Sigmoid colon (tissue), 7 donors: ENCODE measurements around the gene POLG. TPM values are rescaled to one million over a fixed set of nuclear protein-coding genes. Genes with fewer than 3 reads are reported as not detected.
A peak's percentile ranks its signal among the peaks of the same experiment; 100 is the strongest.

Experiments
- DNase-seq: peaks from one replicate; pipeline ENCODE4 v3.0.0-alpha.2; 2019
- H3K27ac ChIP-seq, 4 donors: fragments of 200-600 bp; sonication (generic); one replicate each; pipeline ENCODE4 v1.5.1; 2016 to 2019; ENCODE audit warnings: mild to moderate bottlenecking in 1 of 4
- H3K27me3 ChIP-seq, 3 donors: fragments of 200-600 bp; sonication (generic); one replicate each; pipeline ENCODE4 v1.5.1; 2019; ENCODE audit warnings: mild to moderate bottlenecking in 1 of 3
- H3K36me3 ChIP-seq, 4 donors: fragments of 200-600 bp; sonication (generic); one replicate each; pipeline ENCODE4 v1.5.1; 2016 to 2019
- H3K4me1 ChIP-seq, 4 donors: fragments of 200-600 bp; sonication (generic); one replicate each; pipeline ENCODE4 v1.5.1; 2017 to 2019
- H3K4me3 ChIP-seq, 4 donors: fragments of 200-600 bp; sonication (generic); one replicate each; pipeline ENCODE4 v1.5.1; 2017 to 2019; ENCODE audit warnings: mild to moderate bottlenecking in 2 of 4, moderate library complexity in 1 of 4
- H3K9me3 ChIP-seq, 4 donors: fragments of 200-600 bp in 3 of 4; sonication (generic) in 3 of 4; one replicate each; pipeline versions ENCODE4 v1.5.1 to v1.6.1; 2013 to 2019
- EP300 ChIP-seq, 4 donors: sonication (generic); formaldehyde crosslinking; IDR thresholded peaks; one replicate each; pipeline ENCODE4 v1.6.1; 2017; ENCODE audit warnings: antibody characterized with exemption in 4 of 4
- POLR2A ChIP-seq, 2 donors: fragments of 450-650 bp; IDR thresholded peaks; one replicate each; pipeline ENCODE4 v1.6.1; 2016; ENCODE audit warnings: antibody characterized with exemption in 2 of 2, mild to moderate bottlenecking in 2 of 2, moderate library complexity in 2 of 2
- POLR2AphosphoS5 ChIP-seq, 4 donors: sonication (generic); formaldehyde crosslinking; IDR thresholded peaks; one replicate each; pipeline ENCODE4 v1.6.1; 2017; ENCODE audit warnings: antibody characterized with exemption in 4 of 4
- WGBS, 2 donors: extraction: QIAGEN DNeasy Blood & Tissue Kit; methylation state at CpG; one replicate each; pipeline ENCODE4 v1.1.7; 2013; 5-methylcytosine and 5-hydroxymethylcytosine counted together
- intact Hi-C: fragments of 100-400 bp; cut with DNase I; formaldehyde crosslinking; loops from one replicate; pipeline ENCODE4 v1.15.1; 2023
- polyA plus RNA-seq, 3 donors: library from polyadenylated mRNA; stranded (reverse); fragments of 200-250 nt; gene quantifications; one replicate each; pipeline ENCODE4 v1.2.3, GENCODE V29; 2013
- total RNA-seq, 4 donors: library from RNA; depleted of rRNA; stranded (reverse); fragments of >200 nt; gene quantifications; one replicate each; pipeline ENCODE4 v1.1.0, GENCODE V29; 2016
- TF ChIP-seq, protein P1 (sequence below), 4 experiments: fragments of 450-650 bp in 3 of 4; fragments of 200-600 bp in 1 of 4; IDR thresholded peaks; one replicate each; pipeline ENCODE4 v1.5.1; 2016 to 2019; ENCODE audit warnings: antibody characterized with exemption in 4 of 4, mild to moderate bottlenecking in 3 of 4, moderate library complexity in 2 of 4
- donor health status: healthy with polysubstance abuse.
- donor health status: Bipolar disorder and iron deficiency.
- donor health status: healthy.

The POLG gene
- total and polyA plus RNA-seq, 7 donors = 25.2 to 43.4 (median 38.5) TPM

DNA sequence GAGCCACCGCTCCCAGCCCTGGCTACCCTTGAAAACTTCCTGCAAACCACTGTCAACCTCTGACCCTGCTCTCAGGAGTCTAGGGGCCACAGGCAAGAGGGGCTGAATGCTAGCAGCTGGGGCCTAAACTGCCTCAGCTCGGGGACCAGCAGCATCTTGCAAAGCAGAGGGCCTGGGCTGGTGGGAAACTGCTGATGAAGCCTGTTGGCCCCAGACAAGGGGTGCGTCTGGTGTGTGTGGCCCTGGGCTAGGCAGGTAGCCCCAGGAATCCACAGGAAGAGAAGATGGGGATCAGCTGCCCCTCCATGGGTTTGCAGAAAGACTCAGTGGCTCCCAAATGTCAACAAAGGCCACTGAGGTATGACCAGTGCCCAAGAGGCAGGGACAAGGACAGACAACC lies 8.2 kb upstream of the POLG start:
- DNase-seq = no peak
- Histone ChIP-seq H3K9me3 (no peaks in the 10 kb centered on the region), H3K4me3 (no peak overlapping the region), H3K4me1 (no peaks in the 10 kb centered on the region), H3K36me3 (no peaks in the 10 kb centered on the region), H3K27me3 (peaks cover 0 to 27% (median 0%) of the 10 kb centered on the region in 3 donors), H3K27ac (no peak overlapping the region)
- TF ChIP-seq, protein P1, sequence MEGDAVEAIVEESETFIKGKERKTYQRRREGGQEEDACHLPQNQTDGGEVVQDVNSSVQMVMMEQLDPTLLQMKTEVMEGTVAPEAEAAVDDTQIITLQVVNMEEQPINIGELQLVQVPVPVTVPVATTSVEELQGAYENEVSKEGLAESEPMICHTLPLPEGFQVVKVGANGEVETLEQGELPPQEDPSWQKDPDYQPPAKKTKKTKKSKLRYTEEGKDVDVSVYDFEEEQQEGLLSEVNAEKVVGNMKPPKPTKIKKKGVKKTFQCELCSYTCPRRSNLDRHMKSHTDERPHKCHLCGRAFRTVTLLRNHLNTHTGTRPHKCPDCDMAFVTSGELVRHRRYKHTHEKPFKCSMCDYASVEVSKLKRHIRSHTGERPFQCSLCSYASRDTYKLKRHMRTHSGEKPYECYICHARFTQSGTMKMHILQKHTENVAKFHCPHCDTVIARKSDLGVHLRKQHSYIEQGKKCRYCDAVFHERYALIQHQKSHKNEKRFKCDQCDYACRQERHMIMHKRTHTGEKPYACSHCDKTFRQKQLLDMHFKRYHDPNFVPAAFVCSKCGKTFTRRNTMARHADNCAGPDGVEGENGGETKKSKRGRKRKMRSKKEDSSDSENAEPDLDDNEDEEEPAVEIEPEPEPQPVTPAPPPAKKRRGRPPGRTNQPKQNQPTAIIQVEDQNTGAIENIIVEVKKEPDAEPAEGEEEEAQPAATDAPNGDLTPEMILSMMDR (IDR thresholded peaks at IDR 0.05) = no peak
- TF ChIP-seq POLR2AphosphoS5 (IDR thresholded peaks at IDR 0.05) = no peak
- TF ChIP-seq POLR2A (IDR thresholded peaks at IDR 0.05) = no peak
- TF ChIP-seq EP300 (IDR thresholded peaks at IDR 0.05) = no peak
- intact Hi-C loops = no loop called here
- WGBS, 2 donors = 89 to 92% methylated on average over 3 of the region's 3 CpGs

DNA sequence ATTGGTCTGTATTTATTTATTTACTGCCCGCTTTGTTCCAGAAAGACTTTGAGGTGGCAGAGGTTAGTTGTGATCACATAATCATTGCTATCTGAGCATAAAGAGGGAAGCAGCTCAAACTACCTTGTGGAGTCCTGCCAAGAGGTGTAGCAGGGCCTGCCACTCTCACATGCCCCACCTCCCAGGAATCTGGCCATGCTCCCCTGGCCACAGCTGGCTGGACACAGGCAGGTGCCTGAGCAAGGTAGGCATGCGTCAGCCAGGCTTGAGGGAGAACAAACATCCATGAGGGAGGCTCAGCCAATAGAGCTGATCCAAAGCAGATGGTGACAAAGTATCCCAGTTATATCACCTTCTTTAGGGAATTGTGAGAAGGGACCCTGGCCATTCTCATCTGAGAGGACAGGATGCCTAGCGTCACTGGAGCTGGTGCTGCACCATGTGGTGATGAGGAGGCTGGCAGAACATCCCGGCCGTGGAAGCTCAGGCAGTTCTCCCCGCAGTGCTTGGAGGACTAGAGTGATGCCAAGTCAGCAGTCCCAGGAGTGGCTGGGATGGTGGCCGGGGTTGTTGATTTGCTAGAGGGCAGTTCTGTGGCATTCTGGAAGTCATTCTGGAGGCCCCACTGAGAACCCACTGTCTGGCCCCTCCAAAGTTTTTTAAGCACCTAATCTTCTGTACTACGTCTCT lies 6.8 kb upstream of the POLG start:
- no peak overlapping the region for H3K27ac ChIP-seq
- no peak overlapping the region for H3K4me3 ChIP-seq
- WGBS, 2 donors = 45 to 80% methylated on average over 8 of the region's 8 CpGs
- peaks cover 0 to 20% (median 0%) of the 10 kb centered on the region in 3 donors for H3K27me3 ChIP-seq
- H3K36me3 ChIP-seq = no peaks in the 10 kb centered on the region
- DNase-seq = no peak
- H3K4me1 ChIP-seq = no peaks in the 10 kb centered on the region
- intact Hi-C loops = no loop called here
- H3K9me3 ChIP-seq = no peaks in the 10 kb centered on the region
- no peak for TF ChIP-seq EP300 (IDR thresholded peaks at IDR 0.05)
- TF ChIP-seq POLR2A (IDR thresholded peaks at IDR 0.05) = no peak
- no peak for TF ChIP-seq POLR2AphosphoS5 (IDR thresholded peaks at IDR 0.05)
- TF ChIP-seq, protein P1 (IDR thresholded peaks at IDR 0.05) = no peak

DNA sequence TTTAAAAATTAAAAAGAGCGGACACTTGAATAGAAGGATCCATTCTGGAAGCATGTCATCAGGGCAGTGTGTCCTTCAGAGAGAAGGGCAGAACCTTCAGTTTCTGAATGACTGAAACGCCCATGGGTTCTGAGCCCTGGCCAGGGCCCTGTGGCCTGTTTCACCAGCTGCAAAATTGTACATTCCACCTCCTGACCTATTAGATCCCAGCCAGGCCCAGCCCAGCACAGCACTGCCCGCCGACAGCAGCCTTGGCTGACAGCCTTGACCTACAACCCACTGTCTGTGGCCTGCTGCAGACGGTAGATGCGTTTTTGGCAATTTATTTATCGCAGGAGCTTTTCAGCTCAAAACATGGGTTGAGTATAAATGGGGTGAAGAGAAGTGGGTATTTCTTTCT lies 5.9 kb upstream of the POLG start:
- Histone ChIP-seq H3K9me3 (no peaks in the 10 kb centered on the region), H3K4me3 (no peak overlapping the region), H3K27me3 (peaks cover 0 to 13% (median 0%) of the 10 kb centered on the region in 3 donors), H3K36me3 (no peaks in the 10 kb centered on the region), H3K27ac (no peak overlapping the region), H3K4me1 (peaks cover 0 to 3% (median 3%) of the 10 kb centered on the region in 4 donors)
- intact Hi-C loops = no loop called here
- TF ChIP-seq, protein P1 (IDR thresholded peaks at IDR 0.05) = no peak
- TF ChIP-seq POLR2AphosphoS5 (IDR thresholded peaks at IDR 0.05) (no peak), POLR2A (IDR thresholded peaks at IDR 0.05) (no peak), EP300 (IDR thresholded peaks at IDR 0.05) (no peak)
- no peak for DNase-seq
- 52 to 76% methylated on average over 7 of the region's 7 CpGs for WGBS, 2 donors

DNA sequence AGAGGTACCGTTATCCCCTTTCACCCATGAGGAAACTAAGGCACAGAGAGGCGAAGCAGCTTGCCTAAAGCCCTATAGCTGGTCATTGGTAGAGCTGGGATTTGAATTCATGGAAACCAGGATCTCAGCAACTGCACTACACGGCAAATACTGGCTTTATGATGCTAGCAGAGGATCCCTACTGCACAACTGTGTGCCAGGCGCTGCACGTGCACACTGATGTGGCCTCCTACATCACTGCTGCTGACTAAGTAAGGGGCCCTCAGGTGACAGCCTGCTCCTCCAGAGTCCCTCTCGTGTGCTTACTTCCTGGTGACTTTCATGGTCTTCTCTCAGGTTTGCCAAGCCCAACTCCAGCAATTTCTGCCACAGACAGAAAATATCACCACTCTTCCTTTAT lies 3.4 kb upstream of the POLG start:
- no peaks in the 10 kb centered on the region for H3K27me3 ChIP-seq
- H3K4me1 ChIP-seq = peaks cover 0 to 20% (median 17%) of the 10 kb centered on the region in 4 donors
- intact Hi-C loops = loop anchor here (10.0 kb wide), 1 partner anchor 237 kb away; the partner anchor contains the start of gene TICRR
- no peak overlapping the region for H3K4me3 ChIP-seq
- no peak for TF ChIP-seq POLR2A (IDR thresholded peaks at IDR 0.05)
- no peak for TF ChIP-seq EP300 (IDR thresholded peaks at IDR 0.05)
- TF ChIP-seq, protein P1 (IDR thresholded peaks at IDR 0.05) = no peak
- no peak for TF ChIP-seq POLR2AphosphoS5 (IDR thresholded peaks at IDR 0.05)
- no peak overlapping the region for H3K27ac ChIP-seq
- WGBS, 2 donors = 78 to 79% methylated on average over 6 of the region's 6 CpGs
- no peaks in the 10 kb centered on the region for H3K9me3 ChIP-seq
- H3K36me3 ChIP-seq = peaks cover 0 to 4% (median 2%) of the 10 kb centered on the region in 4 donors
- DNase-seq = peak; percentile 30
